Activated gamma-delta T cell (primary cell): ENCODE results near the gene LCK.

Source experiments
- DNase-seq: peaks from one replicate; lab custom pipeline; 2025; lab: John Stamatoyannopoulos, UW
- total RNA-seq, 2 donors: gene quantifications; one replicate each; lab custom pipeline; 2026; lab: John Stamatoyannopoulos, UW

Gene LCK
- total RNA-seq, result 521 to 654 reads per million in 2 donors

GRCh38 chr1:32250893-32251716 is at the start of gene LCK:
Gene LCK, plus strand, starts transcription at chr1:32251265. Its CDS starts 23,065 bp downstream, at chr1:32274330.
- DNase-seq, result peak; percentile 46

- no peak for DNase-seq
These were observed 46.1 kb upstream of the LCK start for GRCh38 chr1:32204943-32205361.

GRCh38 chr1:32205401-32206370 is 45.4 kb upstream of the LCK start, which contains the start of gene IQCC:
Gene IQCC, plus strand, starts transcription at chr1:32205671. Its CDS starts 11 bp downstream, at chr1:32205682.
- DNase-seq, result peak; percentile 76

- DNase-seq, result no peak
These were observed 42.6 kb upstream of the LCK start for GRCh38 chr1:32208469-32208868.

GRCh38 chr1:32208891-32209328 is 42.2 kb upstream of the LCK start, which contains the start of gene DCDC2B:
Gene DCDC2B, plus strand, starts transcription at chr1:32209089. Its CDS starts 5 bp downstream, at chr1:32209094.
- DNase-seq, result no peak

GRCh38 chr1:32215629-32216480 is 35.2 kb upstream of the LCK start:
- no peak for DNase-seq

- DNase-seq, result no peak
These were observed 34.5 kb upstream of the LCK start for GRCh38 chr1:32216566-32216965.

- no peak for DNase-seq
These were observed 32.0 kb upstream of the LCK start for GRCh38 chr1:32219022-32219421.

GRCh38 chr1:32220746-32221580 is 30.1 kb upstream of the LCK start:
- no peak for DNase-seq

GRCh38 chr1:32221581-32221979 is 29.5 kb upstream of the LCK start:
- DNase-seq, result no peak

GRCh38 chr1:32221980-32222755 is 28.9 kb upstream of the LCK start, which contains the start of the genes EIF3I and TMEM234:
Gene EIF3I, plus strand, starts transcription at chr1:32222407. Its CDS starts 35 bp downstream, at chr1:32222442.
Gene TMEM234, minus strand, starts transcription at chr1:32222353. Its CDS starts 31 bp downstream, at chr1:32222322.
- peak; percentile 62 for DNase-seq

GRCh38 chr1:32223683-32224082 is 27.4 kb upstream of the LCK start:
- DNase-seq, result no peak

- DNase-seq, result no peak
These were observed 26.8 kb upstream of the LCK start for GRCh38 chr1:32224285-32224684.

GRCh38 chr1:32228771-32229170 is 22.3 kb upstream of the LCK start:
- no peak for DNase-seq

- no peak for DNase-seq
These were observed 19.1 kb upstream of the LCK start for GRCh38 chr1:32231843-32232432.

GRCh38 chr1:32232558-32233304 is 18.3 kb upstream of the LCK start:
- no peak for DNase-seq

- DNase-seq, result no peak
These were observed 16.3 kb upstream of the LCK start for GRCh38 chr1:32234792-32235191.

- DNase-seq, result no peak
These were observed 11.7 kb upstream of the LCK start for GRCh38 chr1:32239337-32239736.
